HG02852 (cell line): Measurements from ENCODE around the gene LMF1.

Source experiments
- ATAC-seq: cut with Tn5 transposase; IDR thresholded peaks from one replicate; pipeline ENCODE4 v1.9.1; 2021; ENCODE audit warnings: mild to moderate bottlenecking, moderate library complexity; ENCODE audit not compliant: unreplicated experiment

LMF1 gene

GRCh38 chr16:986411-986810 is 15.6 kb upstream of the LMF1 start:
- no peak for ATAC-seq

DNA sequence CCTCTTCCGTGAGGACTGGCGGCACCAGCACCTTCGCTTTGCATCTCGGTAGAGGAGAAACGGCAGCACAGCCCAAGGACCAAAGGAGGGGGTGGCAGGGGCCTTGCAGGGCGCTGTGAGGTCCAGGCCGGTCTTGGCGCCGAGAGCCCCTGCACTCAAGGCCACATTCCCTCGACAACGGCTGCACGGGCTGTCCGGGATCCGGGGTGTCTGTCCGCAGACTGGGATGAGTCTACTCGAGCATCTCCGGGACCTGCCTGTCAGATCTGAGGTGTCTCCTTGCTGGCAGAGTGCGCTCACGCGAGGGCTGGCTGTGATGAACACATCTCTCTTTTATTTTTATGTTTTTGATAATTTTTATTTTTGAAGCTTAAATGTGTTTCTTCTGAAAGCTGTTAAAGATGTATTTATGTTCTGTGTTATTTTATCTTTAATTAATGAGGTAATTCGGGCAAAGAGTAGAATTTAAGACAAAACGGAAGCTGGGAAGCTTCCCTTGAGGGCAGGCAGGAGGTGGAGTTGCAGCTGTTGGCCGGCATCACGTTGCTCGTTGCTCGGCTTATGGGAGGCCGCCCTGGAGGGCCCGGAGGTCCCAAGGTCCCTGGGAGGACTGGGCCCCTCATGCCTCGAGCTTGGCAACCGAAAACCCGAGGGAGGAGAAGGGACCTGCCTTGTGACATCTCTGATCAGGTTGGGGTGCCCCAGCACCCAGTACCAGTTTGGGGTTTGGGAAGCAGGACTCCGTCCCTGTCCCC is 15.0 kb upstream of the LMF1 start:
- ATAC-seq = no peak

DNA sequence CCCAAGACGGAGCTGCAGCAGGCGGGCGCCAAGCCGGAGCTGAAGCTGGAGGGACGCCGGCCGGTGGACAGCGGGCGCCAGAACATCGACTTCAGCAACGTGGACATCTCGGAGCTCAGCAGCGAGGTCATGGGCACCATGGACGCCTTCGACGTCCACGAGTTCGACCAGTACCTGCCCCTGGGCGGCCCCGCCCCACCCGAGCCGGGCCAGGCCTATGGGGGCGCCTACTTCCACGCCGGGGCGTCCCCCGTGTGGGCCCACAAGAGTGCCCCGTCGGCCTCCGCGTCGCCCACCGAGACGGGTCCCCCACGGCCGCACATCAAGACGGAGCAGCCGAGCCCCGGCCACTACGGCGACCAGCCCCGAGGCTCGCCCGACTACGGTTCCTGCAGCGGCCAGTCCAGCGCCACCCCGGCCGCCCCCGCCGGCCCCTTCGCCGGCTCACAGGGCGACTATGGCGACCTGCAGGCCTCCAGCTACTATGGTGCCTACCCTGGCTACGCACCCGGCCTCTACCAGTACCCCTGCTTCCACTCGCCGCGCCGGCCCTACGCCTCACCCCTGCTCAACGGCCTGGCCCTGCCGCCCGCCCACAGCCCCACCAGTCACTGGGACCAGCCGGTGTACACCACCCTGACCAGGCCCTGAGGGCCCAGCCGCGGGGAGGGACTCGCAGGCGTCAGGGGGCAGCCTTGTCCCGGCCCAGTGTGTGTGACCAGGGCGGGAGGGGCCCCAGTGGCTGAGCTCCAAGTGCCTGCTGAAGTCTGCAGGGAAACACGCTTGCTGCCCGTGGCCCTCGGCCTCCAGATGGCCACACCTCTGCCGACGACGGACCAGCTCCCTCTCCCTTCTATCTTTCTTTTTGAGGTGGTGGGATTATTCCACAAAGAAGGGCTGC is 14.2 kb upstream of the LMF1 start:
- ATAC-seq = no peak

DNA sequence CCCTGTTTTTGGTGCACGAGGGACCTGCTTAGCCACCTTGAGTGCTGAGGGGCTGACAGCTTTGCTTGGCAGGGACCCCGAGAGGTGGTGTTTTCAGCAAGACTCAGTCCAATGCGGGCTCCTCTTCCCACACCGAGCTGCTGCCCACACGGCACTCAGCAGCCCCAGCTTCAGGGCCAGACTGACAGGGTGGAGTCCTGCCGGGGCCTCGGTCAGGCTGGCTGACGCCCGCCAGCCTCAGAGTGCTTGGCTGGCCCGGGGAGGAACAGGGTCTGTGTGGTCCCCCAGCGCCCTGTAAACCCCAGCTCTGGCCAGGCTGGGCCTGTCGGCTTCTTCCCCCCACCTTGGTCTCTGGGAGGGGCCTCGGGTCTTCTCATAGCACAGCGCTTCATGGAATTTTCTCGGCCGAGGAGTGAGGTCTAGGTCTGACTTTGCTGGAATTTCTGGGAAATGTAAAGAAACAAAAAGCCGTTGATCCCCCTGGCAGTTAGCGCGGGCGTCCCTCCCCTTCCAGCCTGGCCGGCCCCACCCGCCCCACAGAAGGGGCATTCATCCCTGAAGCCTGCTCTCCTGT is 13.4 kb upstream of the LMF1 start:
- no peak for ATAC-seq

- ATAC-seq = no peak
Observed at GRCh38 chr16:983044-984030, 12.6 kb upstream of the LMF1 start.

DNA sequence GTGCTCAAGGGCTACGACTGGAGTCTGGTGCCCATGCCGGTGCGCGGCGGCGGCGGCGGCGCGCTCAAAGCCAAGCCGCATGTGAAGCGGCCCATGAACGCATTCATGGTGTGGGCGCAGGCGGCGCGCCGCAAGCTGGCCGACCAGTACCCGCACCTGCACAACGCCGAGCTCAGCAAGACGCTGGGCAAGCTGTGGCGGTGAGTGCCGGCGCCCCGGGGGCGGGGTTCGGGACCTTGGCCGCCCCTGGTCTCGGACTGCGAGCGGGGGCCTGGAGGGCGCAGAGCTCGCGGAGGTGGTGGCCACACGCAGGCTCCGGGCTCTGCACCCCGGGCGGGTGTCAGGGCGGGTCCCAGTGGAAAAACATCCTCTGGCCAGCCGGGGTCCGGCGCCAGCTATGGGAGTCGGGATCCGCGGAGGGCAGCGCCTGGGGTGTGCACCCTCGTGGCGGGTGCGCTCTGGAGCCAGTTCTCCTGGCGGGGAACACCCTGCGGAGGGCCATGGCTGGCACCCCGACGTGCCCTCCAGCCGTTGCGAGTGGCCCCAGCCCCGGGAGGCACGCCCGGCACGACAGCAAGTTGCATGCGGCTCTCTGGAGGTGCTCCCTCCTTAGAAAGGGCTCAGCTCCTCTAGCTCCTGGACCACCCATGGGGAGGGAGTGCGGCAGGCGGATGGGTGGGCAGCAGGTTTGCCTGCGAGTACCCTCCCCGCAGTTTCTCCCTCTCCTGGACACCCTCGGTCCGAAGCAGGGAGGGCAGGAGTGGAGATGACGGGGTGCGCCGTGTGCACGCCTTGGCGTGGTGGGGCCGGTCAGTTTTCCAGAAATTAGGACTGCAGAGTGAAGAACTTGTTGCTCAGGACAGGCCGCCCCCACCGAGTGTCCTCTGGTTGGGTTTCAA is 11.6 kb upstream of the LMF1 start:
- no peak for ATAC-seq

DNA sequence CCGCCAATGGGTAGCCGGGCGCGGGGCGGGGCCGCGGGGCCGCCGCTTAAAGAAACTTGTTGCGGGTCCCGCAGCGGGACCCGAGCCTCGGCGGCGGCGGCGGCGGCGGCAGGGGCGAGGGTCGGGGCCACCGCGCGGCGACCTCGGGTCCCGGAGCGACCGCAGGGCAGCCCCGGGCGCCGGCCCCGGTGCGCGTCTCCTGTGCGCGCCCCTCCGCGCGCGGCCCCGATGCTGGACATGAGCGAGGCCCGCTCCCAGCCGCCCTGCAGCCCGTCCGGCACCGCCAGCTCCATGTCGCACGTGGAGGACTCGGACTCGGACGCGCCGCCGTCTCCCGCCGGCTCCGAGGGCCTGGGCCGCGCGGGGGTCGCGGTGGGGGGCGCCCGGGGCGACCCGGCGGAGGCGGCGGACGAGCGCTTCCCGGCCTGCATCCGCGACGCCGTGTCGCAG is 10.9 kb upstream of the LMF1 start, which contains the start of gene SOX8:
Gene SOX8, plus strand, starts transcription at position 76 of the 450 bp plus-strand sequence. Its CDS starts 153 bp downstream, at position 229.
- ATAC-seq = no peak

- no peak for ATAC-seq
Observed at GRCh38 chr16:980595-980854, 9.7 kb upstream of the LMF1 start.

DNA sequence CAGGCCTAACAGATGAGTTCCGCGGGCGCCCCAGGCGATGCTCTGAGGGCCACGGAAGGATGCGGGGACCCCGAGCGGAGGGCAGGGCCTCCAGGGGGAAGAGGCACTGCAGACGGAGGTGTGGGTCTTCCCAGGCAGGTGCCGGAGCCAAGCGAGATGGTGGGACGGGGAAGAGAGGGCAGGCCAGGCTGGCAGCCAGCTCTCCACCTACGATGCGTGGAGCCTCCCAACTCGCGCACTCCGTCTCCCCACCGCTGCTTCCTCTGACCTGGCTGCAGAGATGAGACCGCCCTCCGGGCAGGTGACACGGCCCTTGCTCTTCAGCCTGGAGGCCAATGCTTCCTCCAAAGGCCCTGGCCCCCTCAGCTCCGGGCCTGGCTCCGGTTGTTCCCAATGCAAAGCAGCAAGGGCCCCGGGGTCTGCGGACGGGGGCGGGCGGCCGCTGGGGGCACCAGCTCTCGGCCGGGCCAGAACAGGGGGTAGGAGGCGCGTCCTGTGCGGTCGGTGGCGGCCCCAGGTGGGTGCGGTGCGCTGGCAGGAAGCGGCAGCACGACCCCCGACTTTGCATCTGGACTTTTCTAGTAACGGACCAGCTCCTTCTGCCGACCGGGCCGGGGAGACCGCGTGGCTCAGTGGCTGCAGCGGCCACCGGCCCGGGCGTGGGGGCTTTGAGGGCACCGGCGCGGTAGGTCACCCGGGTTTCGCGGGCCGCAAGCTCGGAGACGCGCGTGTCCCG is 9.2 kb upstream of the LMF1 start:
- no peak for ATAC-seq

- no peak for ATAC-seq
Observed at GRCh38 chr16:979147-979546, 8.4 kb upstream of the LMF1 start.

GRCh38 chr16:978403-978802 is 7.6 kb upstream of the LMF1 start:
- ATAC-seq = no peak

GRCh38 chr16:977896-978295 is 7.1 kb upstream of the LMF1 start:
- ATAC-seq = no peak

DNA sequence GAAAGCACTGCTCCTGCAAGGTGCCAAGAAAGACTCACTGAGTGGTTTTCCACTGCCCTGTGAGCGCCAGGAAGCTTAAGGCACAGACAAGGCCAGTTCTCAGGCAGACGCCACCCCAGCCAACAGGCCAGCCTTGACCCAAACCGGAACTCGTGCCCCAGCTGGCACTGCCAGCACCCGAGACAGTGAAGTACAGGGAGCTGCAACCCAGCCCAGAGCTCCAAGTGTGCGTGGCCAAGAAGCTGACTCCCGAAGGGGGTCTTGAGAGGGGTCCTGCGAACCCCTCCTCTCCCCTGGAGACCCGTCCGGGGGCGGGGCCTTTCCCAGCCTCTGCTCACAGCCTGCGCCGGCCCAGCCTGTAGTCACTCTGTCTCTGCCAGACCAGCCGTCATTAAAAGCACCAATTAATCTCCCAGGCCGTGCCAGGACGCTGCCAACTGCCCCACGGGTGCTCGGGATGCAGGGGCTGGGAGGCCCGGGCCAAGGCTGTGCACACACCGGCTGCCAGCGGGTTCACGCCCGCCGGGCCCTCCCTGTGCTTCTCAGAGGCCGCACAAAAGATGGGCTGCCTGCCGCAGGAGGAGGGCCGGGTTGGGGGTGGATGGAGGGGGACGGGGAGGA is 6.4 kb upstream of the LMF1 start:
- ATAC-seq = no peak

DNA sequence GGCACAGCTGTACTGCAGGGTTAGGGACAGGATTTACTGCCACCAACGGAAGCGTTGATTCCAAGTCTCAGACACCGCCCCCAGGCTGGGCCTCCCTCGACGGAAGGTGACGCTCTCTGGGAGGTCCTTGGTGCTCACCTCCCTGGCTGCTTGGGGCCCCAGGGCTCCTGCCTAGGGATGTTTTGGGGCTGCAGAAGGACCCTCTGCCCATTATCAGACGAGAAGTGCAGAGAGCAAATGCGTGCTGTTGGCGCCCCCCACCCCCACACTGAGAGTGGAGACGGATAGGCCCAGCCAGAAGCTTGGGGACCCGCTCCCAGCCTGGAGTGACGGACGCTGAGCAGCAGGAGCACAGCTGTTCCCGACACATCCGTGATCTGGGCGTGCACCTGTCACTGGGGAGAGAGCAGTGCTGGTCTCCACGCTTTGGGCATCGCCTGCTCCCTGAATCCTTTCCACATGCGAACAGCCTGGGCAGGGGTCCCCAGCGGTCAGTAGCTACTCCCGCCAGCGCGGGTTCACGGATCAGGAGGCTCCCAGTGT is 5.7 kb upstream of the LMF1 start:
- no peak for ATAC-seq

GRCh38 chr16:975291-975690 is 4.5 kb upstream of the LMF1 start:
- no peak for ATAC-seq

DNA sequence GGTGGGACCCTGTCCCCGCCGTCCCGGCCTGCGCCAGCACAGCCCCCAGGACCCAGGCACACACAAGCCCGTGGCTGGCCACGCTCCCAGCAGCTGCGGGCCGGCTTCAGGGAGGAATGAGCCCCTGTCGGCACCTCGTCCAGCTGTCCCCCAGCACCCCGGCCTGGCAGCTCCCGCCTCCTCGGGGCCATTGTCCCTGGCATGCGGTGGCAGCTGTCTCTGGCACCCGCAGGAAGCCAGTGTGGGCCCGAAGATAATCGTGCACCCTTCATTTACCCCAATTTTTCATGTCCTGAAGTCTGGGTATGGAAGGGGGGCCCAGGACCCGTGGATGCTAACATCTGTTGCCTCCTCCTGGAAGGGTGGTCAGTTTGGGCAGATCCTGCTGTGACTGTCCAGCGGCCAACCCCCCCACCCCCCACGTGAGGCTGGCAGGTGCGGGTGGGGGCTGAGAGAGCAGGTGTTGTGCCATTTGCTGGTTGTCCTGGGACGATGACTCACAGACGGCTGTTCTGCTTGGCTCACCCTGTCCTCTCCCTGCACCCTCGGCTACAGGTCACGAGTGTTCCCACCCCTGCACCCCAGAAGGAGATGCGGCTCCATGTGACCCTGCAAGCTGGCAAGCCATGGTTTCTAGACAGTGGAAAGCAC is 4.0 kb upstream of the LMF1 start:
- ATAC-seq = no peak

- no peak for ATAC-seq
Observed at GRCh38 chr16:974001-974601, 3.3 kb upstream of the LMF1 start.
